Measurements from ENCODE around the gene FAM90A1. TPM values are rescaled to one million over a fixed set of nuclear protein-coding genes. Genes with fewer than 3 reads are reported as not detected.
"Not testable (repeated sequence)": the region's sequence is repeated elsewhere in the genome, so short reads cannot be mapped to it uniquely, and the experiment has no call there.

Gene FAM90A1
- total RNA-seq, 2 donors from 2014 or later: not detected

DNA sequence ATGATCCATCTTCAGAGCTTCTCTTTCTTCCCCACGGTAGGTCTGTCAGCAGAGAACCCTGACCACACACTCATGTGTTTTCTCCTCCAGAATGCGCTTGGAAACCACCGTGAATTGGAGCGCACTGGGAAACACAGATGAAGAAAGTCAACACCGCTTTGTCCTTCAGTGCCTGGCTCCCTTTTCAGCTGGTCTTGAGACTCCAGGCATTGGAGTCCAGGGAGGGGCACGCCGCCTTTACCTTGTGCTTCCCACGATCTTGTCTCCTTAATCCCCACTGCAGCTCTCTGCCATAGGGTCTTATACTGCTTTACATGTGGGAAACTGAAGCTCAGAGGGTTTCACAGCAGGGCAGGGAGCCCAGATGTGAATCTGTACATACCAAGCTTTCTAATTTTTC, 1.1 kb downstream of the FAM90A1 start:
- H3K9me3 ChIP-seq: no peaks in the 10 kb centered on the region
- no peak for TF ChIP-seq CTCF (IDR thresholded peaks at IDR 0.05)
- no peak overlapping the region for H3K27ac ChIP-seq
- H3K4me3 ChIP-seq: no peak overlapping the region
- H3K36me3 ChIP-seq: no peaks in the 10 kb centered on the region
- H3K4me1 ChIP-seq: no peaks in the 10 kb centered on the region
- H3K27me3 ChIP-seq: no peaks in the 10 kb centered on the region
- peak; percentile 53 for DNase-seq (ENCODE audit: low spot score)

- not testable (repeated sequence) for H3K27ac ChIP-seq, H3K4me1 ChIP-seq, H3K4me3 ChIP-seq, H3K36me3 ChIP-seq, H3K9me3 ChIP-seq, H3K27me3 ChIP-seq
- peak; percentile 56 for DNase-seq (ENCODE audit: low spot score)
These were observed 2.6 kb downstream of the FAM90A1 start for GRCh38 chr12:8224782-8225181.

DNA sequence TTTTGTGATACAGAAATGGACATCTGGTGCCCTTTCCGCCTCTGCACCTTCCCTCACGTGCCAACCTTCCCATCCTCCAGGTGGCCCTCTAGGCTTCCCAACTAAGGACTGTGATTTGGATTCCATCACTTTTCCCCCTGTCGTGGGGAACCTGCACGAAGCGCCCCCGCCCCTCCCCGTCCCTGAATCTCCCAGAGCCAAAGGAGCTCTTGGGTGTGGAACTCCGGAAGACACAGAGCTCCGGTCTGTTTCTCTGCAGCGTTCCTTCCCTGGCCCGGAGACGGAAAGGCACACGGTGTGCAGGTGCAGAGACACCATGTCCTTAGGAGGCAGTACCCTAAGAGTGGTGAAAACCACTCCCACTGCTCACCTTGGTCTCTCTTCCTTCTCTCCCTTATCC, 3.8 kb downstream of the FAM90A1 start:
- H3K36me3 ChIP-seq; DNase-seq (ENCODE audit: low spot score); H3K4me3 ChIP-seq; H3K4me1 ChIP-seq; H3K27ac ChIP-seq; H3K27me3 ChIP-seq; H3K9me3 ChIP-seq: not testable (repeated sequence)

- not testable (repeated sequence) for H3K36me3 ChIP-seq; H3K4me3 ChIP-seq; DNase-seq (ENCODE audit: low spot score); H3K4me1 ChIP-seq; H3K27ac ChIP-seq; H3K9me3 ChIP-seq; H3K27me3 ChIP-seq
These were observed 5.1 kb downstream of the FAM90A1 start for GRCh38 chr12:8222303-8222702.

DNA sequence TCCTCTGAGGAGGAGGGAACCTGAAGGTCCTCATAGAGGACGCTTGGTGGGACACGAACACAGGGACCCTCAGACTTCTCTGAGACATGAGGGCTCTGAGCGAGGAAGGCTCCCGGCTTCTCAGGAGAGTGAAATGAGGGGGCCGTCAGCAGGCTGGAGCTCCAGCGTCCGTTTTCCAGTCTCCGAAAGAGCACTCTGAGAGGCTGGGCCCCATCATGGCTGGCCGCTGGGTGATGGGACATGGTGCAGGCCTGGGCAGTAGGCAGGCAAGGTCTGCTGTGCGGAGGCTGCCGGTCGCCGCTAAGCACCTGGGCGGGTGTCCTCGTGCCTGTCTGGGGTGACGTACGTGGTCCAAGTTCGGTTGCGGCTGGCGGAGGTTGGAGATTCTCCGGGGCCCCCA, 5.6 kb downstream of the FAM90A1 start:
- not testable (repeated sequence) for H3K9me3 ChIP-seq; H3K4me1 ChIP-seq; H3K27ac ChIP-seq; H3K36me3 ChIP-seq; H3K27me3 ChIP-seq; DNase-seq (ENCODE audit: low spot score); H3K4me3 ChIP-seq

- not testable (repeated sequence) for H3K36me3 ChIP-seq; DNase-seq (ENCODE audit: low spot score); H3K27ac ChIP-seq; H3K9me3 ChIP-seq; H3K4me3 ChIP-seq; H3K4me1 ChIP-seq; H3K27me3 ChIP-seq
These were observed 6.0 kb downstream of the FAM90A1 start for GRCh38 chr12:8221375-8221774.

DNA sequence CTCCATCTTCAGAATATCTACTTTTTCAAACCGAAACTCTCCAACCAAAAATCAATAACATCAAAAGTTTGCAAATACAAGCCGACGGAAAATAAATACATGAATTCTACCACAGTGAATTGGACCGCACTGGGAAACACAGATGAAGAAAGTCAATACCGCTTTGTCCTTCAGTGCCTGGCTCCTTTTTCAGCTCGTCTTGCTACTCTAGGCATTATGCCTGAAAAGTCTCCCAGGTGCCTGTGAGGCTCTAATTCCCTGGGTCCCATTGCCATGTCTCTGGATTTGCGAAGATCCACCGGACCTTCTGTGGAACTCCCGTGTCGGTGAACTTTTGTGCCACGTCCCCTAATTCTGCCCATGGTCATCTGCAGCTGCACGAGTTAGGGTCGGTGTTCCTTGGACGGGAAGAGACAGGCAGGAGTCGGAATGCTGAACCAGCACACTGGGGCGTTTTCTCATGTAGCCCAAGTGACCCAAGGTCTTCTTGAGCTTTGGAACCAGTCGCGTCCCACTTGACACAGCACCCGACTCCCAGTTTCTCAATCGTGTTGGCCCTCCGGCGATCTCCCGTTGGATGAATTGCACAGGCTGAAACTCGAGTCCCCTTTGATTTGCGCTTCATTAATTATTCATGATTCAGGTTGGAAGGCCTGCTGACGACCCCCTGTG, 8.6 kb downstream of the FAM90A1 start:
- not testable (repeated sequence) for H3K4me3 ChIP-seq; H3K9me3 ChIP-seq; DNase-seq (ENCODE audit: low spot score); H3K27ac ChIP-seq; H3K27me3 ChIP-seq; H3K4me1 ChIP-seq; H3K36me3 ChIP-seq

GRCh38 chr12:8197685-8198308, 29.6 kb downstream of the FAM90A1 start:
- not testable (repeated sequence) for H3K27me3 ChIP-seq; H3K9me3 ChIP-seq; H3K4me3 ChIP-seq; H3K27ac ChIP-seq; H3K4me1 ChIP-seq; DNase-seq (ENCODE audit: low spot score); H3K36me3 ChIP-seq

- not testable (repeated sequence) for H3K27me3 ChIP-seq; H3K4me3 ChIP-seq; DNase-seq (ENCODE audit: low spot score); H3K27ac ChIP-seq; H3K36me3 ChIP-seq; H3K4me1 ChIP-seq; H3K9me3 ChIP-seq
These were observed 39.3 kb downstream of the FAM90A1 start for GRCh38 chr12:8188088-8188487.

DNA sequence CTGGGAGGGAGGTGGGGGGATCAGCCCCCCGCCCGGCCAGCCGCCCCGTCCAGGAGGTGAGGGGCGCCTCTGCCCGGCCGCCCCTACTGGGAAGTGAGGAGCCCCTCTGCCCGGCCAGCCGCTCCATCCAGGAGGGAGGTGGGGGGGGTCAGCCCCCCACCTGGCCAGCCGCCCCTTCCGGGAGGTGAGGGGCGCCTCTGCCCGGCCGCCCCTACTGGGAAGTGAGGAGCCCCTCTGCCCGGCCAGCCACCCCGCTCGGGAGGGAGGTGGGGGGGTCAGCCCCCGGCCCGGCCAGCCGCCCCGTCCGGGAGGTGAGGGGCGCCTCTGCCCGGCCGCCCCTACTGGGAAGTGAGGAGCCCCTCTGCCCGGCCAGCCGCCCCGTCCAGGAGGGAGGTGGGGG, 43.2 kb downstream of the FAM90A1 start:
- not testable (repeated sequence) for H3K4me1 ChIP-seq; H3K4me3 ChIP-seq; H3K27me3 ChIP-seq; DNase-seq (ENCODE audit: low spot score); H3K9me3 ChIP-seq; H3K36me3 ChIP-seq; H3K27ac ChIP-seq

GRCh38 chr12:8183346-8183745, 44.1 kb downstream of the FAM90A1 start:
- not testable (repeated sequence) for H3K27ac ChIP-seq; H3K4me3 ChIP-seq; H3K9me3 ChIP-seq; H3K36me3 ChIP-seq; H3K27me3 ChIP-seq; DNase-seq (ENCODE audit: low spot score); H3K4me1 ChIP-seq

DNA sequence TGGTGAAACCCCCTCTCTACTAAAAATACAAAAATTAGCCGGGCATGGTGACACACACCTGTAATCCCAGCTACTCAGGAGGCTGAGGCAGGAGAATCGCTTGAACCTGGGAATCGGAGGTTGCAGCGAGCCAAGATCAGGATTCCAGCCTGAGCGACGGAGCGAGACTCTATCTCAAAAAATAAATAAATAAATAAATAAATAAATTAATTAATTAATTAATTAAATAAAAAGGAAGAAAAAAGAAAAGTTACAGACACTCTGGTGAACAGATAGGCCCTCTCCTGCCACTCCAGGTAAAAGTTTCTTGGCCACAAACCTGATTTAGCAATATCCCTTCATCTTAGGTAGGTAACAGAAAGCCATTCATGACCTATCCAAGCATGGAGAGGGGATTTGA, 44.5 kb downstream of the FAM90A1 start:
- not testable (repeated sequence) for DNase-seq (ENCODE audit: low spot score); H3K4me1 ChIP-seq; H3K4me3 ChIP-seq; H3K27ac ChIP-seq; H3K27me3 ChIP-seq; H3K36me3 ChIP-seq; H3K9me3 ChIP-seq

DNA sequence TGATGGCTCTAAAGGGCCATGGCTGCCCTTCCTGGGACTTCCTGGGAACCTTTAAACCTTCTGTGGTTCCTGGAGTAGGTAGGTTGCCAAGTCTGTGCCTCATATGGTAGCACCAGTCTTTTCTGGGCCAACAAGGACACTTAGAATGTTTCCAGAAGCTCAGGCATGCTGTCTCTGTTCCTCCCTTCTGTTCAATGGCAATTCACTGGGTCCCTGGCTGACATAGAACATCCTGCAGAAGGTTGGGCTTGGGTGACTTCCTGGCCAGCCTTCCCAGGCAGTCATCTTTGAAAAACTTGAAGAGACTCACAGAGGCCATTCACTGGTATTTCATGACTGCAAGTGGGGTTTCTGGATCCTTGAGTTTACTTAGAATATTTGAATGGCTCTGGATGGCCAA, 46.1 kb downstream of the FAM90A1 start:
- not testable (repeated sequence) for H3K9me3 ChIP-seq; H3K4me3 ChIP-seq; H3K36me3 ChIP-seq; H3K27ac ChIP-seq; DNase-seq (ENCODE audit: low spot score); H3K4me1 ChIP-seq; H3K27me3 ChIP-seq

Measured in right atrium auricular region (tissue), 2 donors.